B cell (primary cell): ENCODE measurements around the gene GDPD3. TPM values are rescaled to one million over a fixed set of nuclear protein-coding genes. Genes with fewer than 3 reads are reported as not detected.

Source experiments
- ATAC-seq: fragments of 200-7000 bp; cut with Tn5 transposase; one replicate; pipeline ENCODE4 v1.10.0; 2021; ENCODE audit warnings: low read depth, mild to moderate bottlenecking, moderate number of reproducible peaks, moderate library complexity
- CTCF ChIA-PET: fragments of 350-600 bp; sonication (Branson Sonifier 250); formaldehyde crosslinking; loops from one replicate; lab custom pipeline; 2021; ENCODE audit warnings: antibody characterized with exemption, inconsistent platforms; lab: Charles Lee
- POLR2A ChIA-PET: fragments of 350-600 bp; sonication (Branson Sonifier 250); formaldehyde crosslinking; loops from one replicate; lab custom pipeline; 2021; ENCODE audit warnings: antibody characterized with exemption; lab: Charles Lee
- DNase-seq: peaks from one replicate; pipeline ENCODE4 v3.0.0; 2013
- H2AFZ ChIP-seq: 2 replicates; pipeline ENCODE4 v1.6.1; 2012; ENCODE audit warnings: mild to moderate bottlenecking, low read depth, low read length; ENCODE audit not compliant: insufficient read depth, poor library complexity, severe bottlenecking
- H3K27ac ChIP-seq, 2 donors: 1 replicate in 1 of 2; 2 replicates in 1 of 2; pipeline ENCODE4 v1.5.1; 2012 to 2013; ENCODE audit warnings: low read length in 2 of 2, mild to moderate bottlenecking in 2 of 2, moderate library complexity in 1 of 2
- H3K27me3 ChIP-seq, 4 experiments: fragments of 200-600 bp in 1 of 4; sonication (generic) in 1 of 4; replicated peaks in 1 of 4; 1 replicate in 2 of 4; 2 replicates in 2 of 4; pipeline versions ENCODE4 v1.6.1 to v1.7.0; 2013 to 2016; ENCODE audit warnings: low read length in 3 of 4, mild to moderate bottlenecking in 2 of 4, mixed read lengths in 1 of 4, moderate library complexity in 1 of 4; ENCODE audit not compliant: insufficient read depth in 4 of 4, control insufficient read depth in 3 of 4; ENCODE audit errors: control extremely low read depth in 1 of 4
- H3K36me3 ChIP-seq, 2 experiments: replicated peaks in 1 of 2; 1 replicate in 1 of 2; 2 replicates in 1 of 2; pipeline versions ENCODE4 v1.6.1 to v1.7.1; 2013; ENCODE audit warnings: low read length in 1 of 2; ENCODE audit not compliant: insufficient read depth in 2 of 2, control insufficient read depth in 1 of 2; ENCODE audit errors: control extremely low read depth in 1 of 2, extremely low read depth in 1 of 2
- H3K4me1 ChIP-seq, 2 donors: fragments of 200-600 bp in 1 of 2; sonication (generic) in 1 of 2; 1 replicate in 1 of 2; 2 replicates in 1 of 2; pipeline versions ENCODE4 v1.5.1 to v1.6.1; 2013 to 2017; ENCODE audit warnings: low read length in 2 of 2; ENCODE audit not compliant: control insufficient read depth in 2 of 2, insufficient read depth in 2 of 2
- H3K4me2 ChIP-seq: replicated peaks from 2 replicates; pipeline ENCODE3; 2012; ENCODE audit warnings: mild to moderate bottlenecking, low read depth, low read length; ENCODE audit not compliant: poor library complexity, severe bottlenecking
- H3K4me3 ChIP-seq, 5 experiments: fragments of 200-600 bp in 1 of 5; sonication (generic) in 1 of 5; 1 replicate in 3 of 5; 2 replicates in 2 of 5; pipeline versions ENCODE4 v1.5.1 to v1.7.0; 2011 to 2016; ENCODE audit warnings: low read length in 4 of 5, mild to moderate bottlenecking in 4 of 5, low read depth in 2 of 5, control low read depth in 1 of 5, moderate library complexity in 1 of 5; ENCODE audit not compliant: insufficient read depth in 1 of 5; ENCODE audit errors: control extremely low read depth in 1 of 5, extremely low read depth in 1 of 5
- H3K79me2 ChIP-seq: fragments of 200-600 bp; sonication (generic); one replicate; pipeline ENCODE4 v1.6.0; 2016; ENCODE audit warnings: low read length; ENCODE audit not compliant: control insufficient read depth, insufficient read depth
- H3K9ac ChIP-seq: fragments of 200-600 bp; sonication (generic); 2 replicates; pipeline ENCODE4 v1.6.1; 2017; ENCODE audit warnings: mild to moderate bottlenecking, low read length, moderate library complexity
- H3K9me3 ChIP-seq, 3 donors: one replicate each; pipeline versions ENCODE4 v1.6.1 to v1.7.1; 2013; ENCODE audit warnings: low read length in 2 of 3; ENCODE audit not compliant: control insufficient read depth in 2 of 3, insufficient read depth in 1 of 3; ENCODE audit errors: control extremely low read depth in 1 of 3
- H4K20me1 ChIP-seq: 2 replicates; pipeline ENCODE4 v1.6.0; 2012; ENCODE audit warnings: mild to moderate bottlenecking, low read length; ENCODE audit not compliant: insufficient read depth, control insufficient read depth, poor library complexity, severe bottlenecking
- H3K27ac Mint-ChIP-seq: one replicate; pipeline ENCODE4 v1.8.0; 2021; ENCODE audit warnings: mixed read lengths
- H3K27me3 Mint-ChIP-seq: one replicate; pipeline ENCODE4 v1.8.0; 2021; ENCODE audit warnings: mixed read lengths
- H3K4me1 Mint-ChIP-seq: one replicate; pipeline ENCODE4 v1.8.0; 2021; ENCODE audit warnings: mixed read lengths
- H3K4me3 Mint-ChIP-seq: one replicate; pipeline ENCODE4 v1.8.0; 2021; ENCODE audit warnings: mixed read lengths
- H3K9me3 Mint-ChIP-seq: one replicate; pipeline ENCODE4 v1.8.0; 2022; ENCODE audit warnings: mixed read lengths; ENCODE audit not compliant: insufficient read depth
- CTCF ChIP-seq: fragments of 200-600 bp; IDR thresholded peaks from one replicate; pipeline ENCODE4 v1.8.0; 2022; ENCODE audit warnings: antibody characterized with exemption, mild to moderate bottlenecking
- EZH2 ChIP-seq: IDR thresholded peaks from 2 replicates; pipeline ENCODE4 v1.6.1; 2012; ENCODE audit warnings: borderline replicate concordance, low read depth, mild to moderate bottlenecking, moderate library complexity, low read length; ENCODE audit not compliant: insufficient read depth, poor library complexity, severe bottlenecking
- WGBS: methylation state at CpG from one replicate; pipeline ENCODE4 v1.1.5; 2013; ENCODE audit warnings: missing lambda C conversion rate; ENCODE audit not compliant: insufficient coverage; 5-methylcytosine and 5-hydroxymethylcytosine counted together
- intact Hi-C: fragments of 100-400 bp; cut with micrococcal nuclease; formaldehyde crosslinking; loops from one replicate; pipeline ENCODE4 v1.10.0; 2022
- polyA plus RNA-seq: library from polyadenylated mRNA; depleted of rRNA; stranded (reverse); fragments of >200 nt; gene quantifications from 2 replicates; pipeline ENCODE4 v1.2.3, GENCODE V29; 2012
- total RNA-seq, 2 donors: library from RNA; stranded (reverse); fragments of 120-200 nt in 1 of 2; gene quantifications; 1 replicate in 1 of 2; 2 replicates in 1 of 2; pipeline versions ENCODE4 v1.2.3 to v1.2.4, GENCODE V29; 2013 to 2022

The GDPD3 gene
- total and polyA plus RNA-seq, 2 donors (not counting 1 experiment from before 2014, with no cell fraction given), result 10.6 to 17.3 TPM

GRCh38 chr16:30091474-30092372 is 21.6 kb downstream of the GDPD3 start, which contains the start of gene TBX6:
Gene TBX6, minus strand, starts transcription at chr16:30091924. Its CDS starts 731 bp downstream, at chr16:30091193.
- no peak for TF ChIP-seq EZH2
- peak; percentile 76 for TF ChIP-seq CTCF
- POLR2A ChIA-PET, result interaction anchor here (0.7 to 6.8 kb wide), 18 partner anchors 10 to 326 kb away, joined by 3 to 97 read pairs (median 5); partner anchors contain the start of genes ALDOA, CORO1A, KCTD13 and MAPK3
- ATAC-seq (peak; percentile 74), DNase-seq (peak; percentile 95)
- Histone ChIP-seq H3K79me2 (peaks cover 21% of the 10 kb centered on the region), H3K27me3 (no peaks in the 10 kb centered on the region), H3K36me3 (peaks cover 0 to 20% of the 10 kb centered on the region in 2 experiments), H3K27ac (peak within 1 kb of the TSS; percentile 87 to 92), H3K4me2 (peak within 1 kb of the TSS; percentile 95), H3K9ac (peak within 1 kb of the TSS; percentile 71), H3K4me1 (peaks cover 33 to 62% of the 10 kb centered on the region in 2 donors), H2AFZ (peak within 1 kb of the TSS; percentile 99), H4K20me1 (no peaks in the 10 kb centered on the region), H3K4me3 (peak within 1 kb of the TSS; percentile 52 to 77 (median 70)), H3K9me3 (peaks cover 0 to 5% (median 4%) of the 10 kb centered on the region in 3 donors)
- CTCF ChIA-PET, result interaction anchor here (0.5 to 4.6 kb wide), 32 partner anchors 11 to 567 kb away, joined by 3 to 49 read pairs (median 4); partner anchors contain the start of genes ALDOA, CORO1A, DCTPP1 and FBRS
- peaks cover 53% of the 10 kb centered on the region for H3K4me1 Mint-ChIP-seq
- H3K27ac Mint-ChIP-seq, result peak within 1 kb of the TSS; percentile 98
- 1% methylated on average over 70 of the region's 76 CpGs for WGBS
- intact Hi-C loops, result loop anchor here (1.0 to 10.0 kb wide), 11 partner anchors 16 to 831 kb away; partner anchors contain the start of genes ALDOA, CDIPT, FBRS and FBXL19
- no peaks in the 10 kb centered on the region for H3K27me3 Mint-ChIP-seq
- peaks cover under 1% of the 10 kb centered on the region for H3K9me3 Mint-ChIP-seq
- peak within 1 kb of the TSS; percentile 92 for H3K4me3 Mint-ChIP-seq
